HepG2 (cell line): ENCODE data around the gene ITGB2. TPM values are rescaled to one million over a fixed set of nuclear protein-coding genes. Genes with fewer than 3 reads are reported as not detected.

ENCODE experiments used
- CREM ChIP-seq, 2 experiments: sonication (generic) in 1 of 2; formaldehyde crosslinking in 1 of 2; IDR thresholded peaks; 2 replicates each; pipeline versions ENCODE4 v1.4.0 to v1.6.1; 2016 to 2020; ENCODE audit warnings: antibody characterized with exemption in 1 of 2, mild to moderate bottlenecking in 1 of 2, missing genetic modification reagents in 1 of 2
- FOSL2 ChIP-seq: sonication (generic); formaldehyde crosslinking; IDR thresholded peaks from 2 replicates; pipeline ENCODE4 v1.4.0; 2020; ENCODE audit warnings: missing genetic modification reagents
- GZF1 ChIP-seq: sonication (generic); formaldehyde crosslinking; IDR thresholded peaks from 2 replicates; pipeline ENCODE4 v1.5.1; 2020; ENCODE audit warnings: mild to moderate bottlenecking, missing genetic modification reagents
- HCFC1 ChIP-seq: fragments of 150-350 bp; IDR thresholded peaks from 2 replicates; pipeline ENCODE4 v1.6.1; 2014; ENCODE audit warnings: low read depth, low read length
- KDM1A ChIP-seq: IDR thresholded peaks from 2 replicates; pipeline ENCODE4 v1.6.1; 2016; ENCODE audit warnings: missing compliant biosample characterization
- NR2F2 ChIP-seq: IDR thresholded peaks from 2 replicates; pipeline ENCODE4 v1.6.1; 2012; ENCODE audit warnings: low read depth, inconsistent platforms, borderline replicate concordance
- RXRB ChIP-seq: IDR thresholded peaks from 2 replicates; pipeline ENCODE4 v1.6.1; 2016; ENCODE audit warnings: borderline replicate concordance, missing genetic modification reagents, missing compliant biosample characterization
- ZMYM2 ChIP-seq: sonication (generic); formaldehyde crosslinking; IDR thresholded peaks from 2 replicates; pipeline ENCODE4 v1.8.0; 2022; ENCODE audit warnings: mild to moderate bottlenecking, missing genetic modification reagents
- ZNF143 ChIP-seq: sonication (generic); formaldehyde crosslinking; IDR thresholded peaks from 2 replicates; pipeline ENCODE4 v1.4.0; 2020; ENCODE audit warnings: missing genetic modification reagents
- ZNF232 ChIP-seq: sonication (generic); formaldehyde crosslinking; IDR thresholded peaks from 2 replicates; pipeline ENCODE4 v1.4.0; 2020; ENCODE audit warnings: missing genetic modification reagents, borderline replicate concordance
- ZNF274 ChIP-seq: sonication (generic); formaldehyde crosslinking; IDR thresholded peaks from 2 replicates; pipeline ENCODE4 v1.5.1; 2020; ENCODE audit warnings: mild to moderate bottlenecking, missing genetic modification reagents
- ZNF350 ChIP-seq: sonication (generic); formaldehyde crosslinking; IDR thresholded peaks from 2 replicates; pipeline ENCODE4 v1.4.0; 2020; ENCODE audit warnings: mild to moderate bottlenecking, low read depth, missing genetic modification reagents, borderline replicate concordance
- ZNF460 ChIP-seq: sonication (generic); formaldehyde crosslinking; IDR thresholded peaks from 2 replicates; pipeline ENCODE4 v1.5.1; 2020; ENCODE audit warnings: missing genetic modification reagents, mild to moderate bottlenecking, borderline replicate concordance
- ZNF543 ChIP-seq: sonication (generic); formaldehyde crosslinking; IDR thresholded peaks from 2 replicates; pipeline ENCODE4 v1.4.0; 2020; ENCODE audit warnings: mild to moderate bottlenecking, missing genetic modification reagents
- ZNF678 ChIP-seq: sonication (generic); formaldehyde crosslinking; IDR thresholded peaks from 2 replicates; pipeline ENCODE4 v1.4.0; 2020; ENCODE audit warnings: mild to moderate bottlenecking, missing genetic modification reagents
- ZNF772 ChIP-seq: sonication (generic); formaldehyde crosslinking; IDR thresholded peaks from 2 replicates; pipeline ENCODE4 v1.5.0; 2020; ENCODE audit warnings: mild to moderate bottlenecking, missing genetic modification reagents
- ZNF891 ChIP-seq: sonication (generic); formaldehyde crosslinking; IDR thresholded peaks from 2 replicates; pipeline ENCODE4 v1.5.0; 2020; ENCODE audit warnings: mild to moderate bottlenecking, missing genetic modification reagents
- ZSCAN12 ChIP-seq: sonication (generic); formaldehyde crosslinking; IDR thresholded peaks from 2 replicates; pipeline ENCODE4 v1.9.0; 2021; ENCODE audit warnings: mild to moderate bottlenecking, missing genetic modification reagents
- polyA plus RNA-seq, 8 experiments: library from polyadenylated mRNA; depleted of rRNA in 3 of 8; stranded (reverse) in 7 of 8; unstranded in 1 of 8; fragments of >200 nt; fragmentation: Illumina TruSeq in 4 of 8; extraction: Trizol in 4 of 8; gene quantifications; 2 replicates each; pipeline versions ENCODE4 v1.2.1 to v1.2.3, GENCODE V29; 2011 to 2016; ENCODE audit warnings: low read depth in 4 of 8, missing spikeins in 1 of 8, mixed read lengths in 1 of 8; ENCODE audit not compliant: insufficient read depth in 1 of 8
- total RNA-seq, 5 experiments: library from RNA; depleted of rRNA; stranded (reverse); fragments of >200 nt; fragmentation: Illumina TruSeq; extraction: Trizol; gene quantifications; 2 replicates each; pipeline ENCODE4 v1.2.3, GENCODE V29; 2016; ENCODE audit warnings: low read depth in 1 of 5
- TF ChIP-seq, protein P1 (sequence below): sonication (generic); formaldehyde crosslinking; IDR thresholded peaks from 2 replicates; pipeline ENCODE4 v1.4.0; 2020; ENCODE audit warnings: mild to moderate bottlenecking, missing genetic modification reagents
- TF ChIP-seq, protein P2 (sequence below): sonication (generic); formaldehyde crosslinking; IDR thresholded peaks from 2 replicates; pipeline ENCODE4 v1.4.0; 2020; ENCODE audit warnings: missing genetic modification reagents
- TF ChIP-seq, protein P3 (sequence below): sonication (generic); formaldehyde crosslinking; IDR thresholded peaks from 2 replicates; pipeline ENCODE4 v1.5.1; 2020; ENCODE audit warnings: mild to moderate bottlenecking, missing genetic modification reagents, moderate library complexity
- TF ChIP-seq, protein P4 (sequence below): sonication (generic); formaldehyde crosslinking; IDR thresholded peaks from 2 replicates; pipeline ENCODE4 v1.4.0; 2020; ENCODE audit warnings: missing genetic modification reagents, borderline replicate concordance

ITGB2 gene
- total and polyA plus RNA-seq, 2 of the 13 experiments (the other 11 are each of a cell fraction or from before 2014, with no cell fraction given): 4.2 to 18.0 TPM

DNA sequence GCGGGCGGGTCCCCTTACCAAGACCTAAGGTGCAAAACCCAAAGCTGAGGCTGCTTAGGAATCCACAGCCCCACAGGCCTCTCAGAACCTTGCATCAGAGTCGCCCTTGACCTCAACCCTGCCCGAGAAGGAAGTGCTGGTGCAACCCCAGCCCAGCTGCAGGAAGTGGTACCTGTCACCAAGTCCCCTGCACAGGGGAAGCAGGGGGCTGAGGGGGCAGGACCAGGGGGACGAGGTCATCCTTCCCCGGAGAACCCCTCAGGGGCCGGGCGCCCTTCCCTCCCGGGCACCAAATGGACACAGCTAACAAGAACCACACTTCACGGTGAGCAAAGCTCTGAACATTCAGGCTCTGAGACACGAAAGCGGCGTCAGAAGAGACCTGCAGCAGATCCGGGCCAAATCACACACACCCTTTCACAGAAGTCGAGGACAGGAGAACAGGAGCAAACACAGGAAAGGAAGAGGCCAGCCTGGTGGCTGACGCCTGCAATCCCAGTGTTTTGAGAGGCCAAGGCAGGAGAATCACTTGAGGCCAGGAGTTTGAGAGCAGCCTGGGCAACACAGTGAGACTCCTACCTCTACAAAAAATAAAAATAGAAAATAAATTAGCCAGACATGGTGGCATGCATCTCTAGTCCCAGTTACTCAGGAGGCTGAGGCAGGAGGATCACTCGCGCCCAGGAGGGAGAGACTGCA, 6.4 kb downstream of the ITGB2 start (continued):
- no peak for TF ChIP-seq ZNF678 (CRISPR knock-in tag)
- TF ChIP-seq ZSCAN12 (CRISPR knock-in tag): no peak
- no peak; the same call in 1 of the 2 replicates for TF ChIP-seq ZNF891 (CRISPR knock-in tag)
- no peak for TF ChIP-seq GZF1 (CRISPR knock-in tag)
- TF ChIP-seq ZNF543 (CRISPR knock-in tag): 0 out of 2 replicates have a peak, but pooled peaks have one; percentile 9
- peak; percentile 53; the same call in 1 of the 2 replicates for TF ChIP-seq ZNF350
- TF ChIP-seq ZNF460 (CRISPR knock-in tag): peak; percentile 54
- no peak for TF ChIP-seq ZMYM2 (CRISPR knock-in tag)
- TF ChIP-seq, protein P1, sequence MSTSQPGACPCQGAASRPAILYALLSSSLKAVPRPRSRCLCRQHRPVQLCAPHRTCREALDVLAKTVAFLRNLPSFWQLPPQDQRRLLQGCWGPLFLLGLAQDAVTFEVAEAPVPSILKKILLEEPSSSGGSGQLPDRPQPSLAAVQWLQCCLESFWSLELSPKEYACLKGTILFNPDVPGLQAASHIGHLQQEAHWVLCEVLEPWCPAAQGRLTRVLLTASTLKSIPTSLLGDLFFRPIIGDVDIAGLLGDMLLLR (CRISPR knock-in tag): no peak; the same call in 1 of the 2 replicates
- no peak for TF ChIP-seq HCFC1
- TF ChIP-seq, protein P2, sequence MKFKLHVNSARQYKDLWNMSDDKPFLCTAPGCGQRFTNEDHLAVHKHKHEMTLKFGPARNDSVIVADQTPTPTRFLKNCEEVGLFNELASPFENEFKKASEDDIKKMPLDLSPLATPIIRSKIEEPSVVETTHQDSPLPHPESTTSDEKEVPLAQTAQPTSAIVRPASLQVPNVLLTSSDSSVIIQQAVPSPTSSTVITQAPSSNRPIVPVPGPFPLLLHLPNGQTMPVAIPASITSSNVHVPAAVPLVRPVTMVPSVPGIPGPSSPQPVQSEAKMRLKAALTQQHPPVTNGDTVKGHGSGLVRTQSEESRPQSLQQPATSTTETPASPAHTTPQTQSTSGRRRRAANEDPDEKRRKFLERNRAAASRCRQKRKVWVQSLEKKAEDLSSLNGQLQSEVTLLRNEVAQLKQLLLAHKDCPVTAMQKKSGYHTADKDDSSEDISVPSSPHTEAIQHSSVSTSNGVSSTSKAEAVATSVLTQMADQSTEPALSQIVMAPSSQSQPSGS: peak; percentile 41; the same call in 1 of the 2 replicates
- TF ChIP-seq, protein P3, sequence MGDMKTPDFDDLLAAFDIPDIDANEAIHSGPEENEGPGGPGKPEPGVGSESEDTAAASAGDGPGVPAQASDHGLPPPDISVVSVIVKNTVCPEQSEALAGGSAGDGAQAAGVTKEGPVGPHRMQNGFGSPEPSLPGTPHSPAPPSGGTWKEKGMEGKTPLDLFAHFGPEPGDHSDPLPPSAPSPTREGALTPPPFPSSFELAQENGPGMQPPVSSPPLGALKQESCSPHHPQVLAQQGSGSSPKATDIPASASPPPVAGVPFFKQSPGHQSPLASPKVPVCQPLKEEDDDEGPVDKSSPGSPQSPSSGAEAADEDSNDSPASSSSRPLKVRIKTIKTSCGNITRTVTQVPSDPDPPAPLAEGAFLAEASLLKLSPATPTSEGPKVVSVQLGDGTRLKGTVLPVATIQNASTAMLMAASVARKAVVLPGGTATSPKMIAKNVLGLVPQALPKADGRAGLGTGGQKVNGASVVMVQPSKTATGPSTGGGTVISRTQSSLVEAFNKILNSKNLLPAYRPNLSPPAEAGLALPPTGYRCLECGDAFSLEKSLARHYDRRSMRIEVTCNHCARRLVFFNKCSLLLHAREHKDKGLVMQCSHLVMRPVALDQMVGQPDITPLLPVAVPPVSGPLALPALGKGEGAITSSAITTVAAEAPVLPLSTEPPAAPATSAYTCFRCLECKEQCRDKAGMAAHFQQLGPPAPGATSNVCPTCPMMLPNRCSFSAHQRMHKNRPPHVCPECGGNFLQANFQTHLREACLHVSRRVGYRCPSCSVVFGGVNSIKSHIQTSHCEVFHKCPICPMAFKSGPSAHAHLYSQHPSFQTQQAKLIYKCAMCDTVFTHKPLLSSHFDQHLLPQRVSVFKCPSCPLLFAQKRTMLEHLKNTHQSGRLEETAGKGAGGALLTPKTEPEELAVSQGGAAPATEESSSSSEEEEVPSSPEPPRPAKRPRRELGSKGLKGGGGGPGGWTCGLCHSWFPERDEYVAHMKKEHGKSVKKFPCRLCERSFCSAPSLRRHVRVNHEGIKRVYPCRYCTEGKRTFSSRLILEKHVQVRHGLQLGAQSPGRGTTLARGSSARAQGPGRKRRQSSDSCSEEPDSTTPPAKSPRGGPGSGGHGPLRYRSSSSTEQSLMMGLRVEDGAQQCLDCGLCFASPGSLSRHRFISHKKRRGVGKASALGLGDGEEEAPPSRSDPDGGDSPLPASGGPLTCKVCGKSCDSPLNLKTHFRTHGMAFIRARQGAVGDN (CRISPR knock-in tag): peak; percentile 82
- 0 out of 2 replicates have a peak, but pooled peaks have one; percentile 11 for TF ChIP-seq ZNF274 (CRISPR knock-in tag)
- peak; percentile 52 for TF ChIP-seq FOSL2 (CRISPR knock-in tag)
- TF ChIP-seq ZNF232 (CRISPR knock-in tag): no peak
- TF ChIP-seq NR2F2: no peak
- TF ChIP-seq RXRB (CRISPR knock-in tag): peak; percentile 83
- peak; percentile 74; the same call in 1 of the 2 replicates for TF ChIP-seq ZNF772 (CRISPR knock-in tag)
- TF ChIP-seq KDM1A (CRISPR knock-in tag): no peak
- TF ChIP-seq, protein P4, sequence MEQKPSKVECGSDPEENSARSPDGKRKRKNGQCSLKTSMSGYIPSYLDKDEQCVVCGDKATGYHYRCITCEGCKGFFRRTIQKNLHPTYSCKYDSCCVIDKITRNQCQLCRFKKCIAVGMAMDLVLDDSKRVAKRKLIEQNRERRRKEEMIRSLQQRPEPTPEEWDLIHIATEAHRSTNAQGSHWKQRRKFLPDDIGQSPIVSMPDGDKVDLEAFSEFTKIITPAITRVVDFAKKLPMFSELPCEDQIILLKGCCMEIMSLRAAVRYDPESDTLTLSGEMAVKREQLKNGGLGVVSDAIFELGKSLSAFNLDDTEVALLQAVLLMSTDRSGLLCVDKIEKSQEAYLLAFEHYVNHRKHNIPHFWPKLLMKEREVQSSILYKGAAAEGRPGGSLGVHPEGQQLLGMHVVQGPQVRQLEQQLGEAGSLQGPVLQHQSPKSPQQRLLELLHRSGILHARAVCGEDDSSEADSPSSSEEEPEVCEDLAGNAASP (CRISPR knock-in tag): peak; percentile 83; the same call in 1 of the 2 replicates
- peak; percentile 40; the same call in 1 of the 2 replicates for TF ChIP-seq CREM (IDR thresholded peaks at IDR 0.05)
- TF ChIP-seq CREM (CRISPR knock-in tag; IDR thresholded peaks at IDR 0.05): no peak
- TF ChIP-seq ZNF143 (CRISPR knock-in tag): no peak
